ENCODE results near the gene PHYKPL. TPM values are rescaled to one million over a fixed set of nuclear protein-coding genes. Genes with fewer than 3 reads are reported as not detected.
A peak's percentile ranks its signal among the peaks of the same experiment; 100 is the strongest.

The PHYKPL gene
- total RNA-seq, 3 donors from 2014 or later (not counting 1 experiment from before 2014, with no cell fraction given) = 111 to 134 (median 131) TPM

- no peak overlapping the region for H3K27ac ChIP-seq (ENCODE audit: low read length)
- TF ChIP-seq, protein P1, sequence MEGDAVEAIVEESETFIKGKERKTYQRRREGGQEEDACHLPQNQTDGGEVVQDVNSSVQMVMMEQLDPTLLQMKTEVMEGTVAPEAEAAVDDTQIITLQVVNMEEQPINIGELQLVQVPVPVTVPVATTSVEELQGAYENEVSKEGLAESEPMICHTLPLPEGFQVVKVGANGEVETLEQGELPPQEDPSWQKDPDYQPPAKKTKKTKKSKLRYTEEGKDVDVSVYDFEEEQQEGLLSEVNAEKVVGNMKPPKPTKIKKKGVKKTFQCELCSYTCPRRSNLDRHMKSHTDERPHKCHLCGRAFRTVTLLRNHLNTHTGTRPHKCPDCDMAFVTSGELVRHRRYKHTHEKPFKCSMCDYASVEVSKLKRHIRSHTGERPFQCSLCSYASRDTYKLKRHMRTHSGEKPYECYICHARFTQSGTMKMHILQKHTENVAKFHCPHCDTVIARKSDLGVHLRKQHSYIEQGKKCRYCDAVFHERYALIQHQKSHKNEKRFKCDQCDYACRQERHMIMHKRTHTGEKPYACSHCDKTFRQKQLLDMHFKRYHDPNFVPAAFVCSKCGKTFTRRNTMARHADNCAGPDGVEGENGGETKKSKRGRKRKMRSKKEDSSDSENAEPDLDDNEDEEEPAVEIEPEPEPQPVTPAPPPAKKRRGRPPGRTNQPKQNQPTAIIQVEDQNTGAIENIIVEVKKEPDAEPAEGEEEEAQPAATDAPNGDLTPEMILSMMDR (IDR thresholded peaks at IDR 0.05) = no peak
- H3K4me3 ChIP-seq (ENCODE audit: low read length) = no peak overlapping the region
- no peaks in the 10 kb centered on the region for H3K9me3 ChIP-seq (ENCODE audit: control insufficient read depth, insufficient read depth, low read length)
- ATAC-seq = peak; percentile 58 to 65 (median 61)
- H3K27me3 ChIP-seq (ENCODE audit: control insufficient read depth, insufficient read depth, low read length) = no peaks in the 10 kb centered on the region
- Mint-ChIP-seq H3K36me3 (no peaks in the 10 kb centered on the region), H3K27ac (peak overlapping the region in 1 of 2 donors; percentile 51), H3K9me3 (peaks cover 0 to 3% of the 10 kb centered on the region in 2 donors), H3K4me3 (no peak overlapping the region), H3K4me1 (peaks cover 17 to 30% of the 10 kb centered on the region in 2 donors), H3K27me3 (ENCODE audit: low read depth in 2 of 2) (peaks cover 0 to 3% of the 10 kb centered on the region in 2 donors)
- DNase-seq = peak in 1 of 2 donors; percentile 44
- H3K36me3 ChIP-seq (ENCODE audit: control insufficient read depth, insufficient read depth, low read length) = no peaks in the 10 kb centered on the region
- WGBS (ENCODE audit: insufficient coverage) = 51% methylated on average over 24 of the region's 24 CpGs
- peaks cover 72% of the 10 kb centered on the region for H3K4me1 ChIP-seq (ENCODE audit: control insufficient read depth, insufficient read depth, low read length)
- intact Hi-C loops (cut with micrococcal nuclease) = no loop called here
These were observed 15.2 kb upstream of the PHYKPL start for GRCh38 chr5:178247481-178248456.

GRCh38 chr5:178246624-178247279 is 14.2 kb upstream of the PHYKPL start:
- H3K27ac Mint-ChIP-seq = peak overlapping the region in 1 of 2 donors; percentile 51
- H3K36me3 Mint-ChIP-seq = no peaks in the 10 kb centered on the region
- WGBS (ENCODE audit: insufficient coverage) = 79% methylated on average over 15 of the region's 15 CpGs
- peaks cover 17 to 36% of the 10 kb centered on the region in 2 donors for H3K4me1 Mint-ChIP-seq
- Histone ChIP-seq H3K27ac (ENCODE audit: low read length) (no peak overlapping the region), H3K27me3 (ENCODE audit: control insufficient read depth, insufficient read depth, low read length) (no peaks in the 10 kb centered on the region), H3K4me1 (ENCODE audit: control insufficient read depth, insufficient read depth, low read length) (peaks cover 75% of the 10 kb centered on the region), H3K36me3 (ENCODE audit: control insufficient read depth, insufficient read depth, low read length) (no peaks in the 10 kb centered on the region), H3K4me3 (ENCODE audit: low read length) (no peak overlapping the region), H3K9me3 (ENCODE audit: control insufficient read depth, insufficient read depth, low read length) (no peaks in the 10 kb centered on the region)
- no peak overlapping the region for H3K4me3 Mint-ChIP-seq
- H3K27me3 Mint-ChIP-seq (ENCODE audit: low read depth in 2 of 2) = peaks cover 0 to 3% of the 10 kb centered on the region in 2 donors
- TF ChIP-seq, protein P1 (IDR thresholded peaks at IDR 0.05) = no peak
- DNase-seq = no peak
- ATAC-seq = no peak
- intact Hi-C loops (cut with micrococcal nuclease) = no loop called here
- peaks cover 0 to 3% of the 10 kb centered on the region in 2 donors for H3K9me3 Mint-ChIP-seq

- H3K27me3 Mint-ChIP-seq (ENCODE audit: low read depth in 2 of 2) = peaks cover 0 to 3% of the 10 kb centered on the region in 2 donors
- H3K9me3 Mint-ChIP-seq = peaks cover 0 to 3% of the 10 kb centered on the region in 2 donors
- Histone ChIP-seq H3K4me1 (ENCODE audit: control insufficient read depth, insufficient read depth, low read length) (peaks cover 86% of the 10 kb centered on the region), H3K27ac (ENCODE audit: low read length) (no peak overlapping the region), H3K4me3 (ENCODE audit: low read length) (no peak overlapping the region), H3K27me3 (ENCODE audit: control insufficient read depth, insufficient read depth, low read length) (no peaks in the 10 kb centered on the region), H3K9me3 (ENCODE audit: control insufficient read depth, insufficient read depth, low read length) (no peaks in the 10 kb centered on the region), H3K36me3 (ENCODE audit: control insufficient read depth, insufficient read depth, low read length) (no peaks in the 10 kb centered on the region)
- peaks cover 25 to 49% of the 10 kb centered on the region in 2 donors for H3K4me1 Mint-ChIP-seq
- ATAC-seq (no peak), DNase-seq (no peak)
- no peak overlapping the region for H3K27ac Mint-ChIP-seq
- H3K4me3 Mint-ChIP-seq = no peak overlapping the region
- H3K36me3 Mint-ChIP-seq = no peaks in the 10 kb centered on the region
- intact Hi-C loops (cut with micrococcal nuclease) = no loop called here
- TF ChIP-seq, protein P1 (IDR thresholded peaks at IDR 0.05) = no peak
- WGBS (ENCODE audit: insufficient coverage) = 93% methylated on average over 2 of the region's 2 CpGs
These were observed 12.8 kb upstream of the PHYKPL start for GRCh38 chr5:178245389-178245788.

Measured in natural killer cell (primary cell).